Measurements from ENCODE around the gene DLX4. TPM values are rescaled to one million over a fixed set of nuclear protein-coding genes. Genes with fewer than 3 reads are reported as not detected.

DLX4 gene
- total RNA-seq, 1 experiment from 2014 or later, result 2.5 TPM

DNA sequence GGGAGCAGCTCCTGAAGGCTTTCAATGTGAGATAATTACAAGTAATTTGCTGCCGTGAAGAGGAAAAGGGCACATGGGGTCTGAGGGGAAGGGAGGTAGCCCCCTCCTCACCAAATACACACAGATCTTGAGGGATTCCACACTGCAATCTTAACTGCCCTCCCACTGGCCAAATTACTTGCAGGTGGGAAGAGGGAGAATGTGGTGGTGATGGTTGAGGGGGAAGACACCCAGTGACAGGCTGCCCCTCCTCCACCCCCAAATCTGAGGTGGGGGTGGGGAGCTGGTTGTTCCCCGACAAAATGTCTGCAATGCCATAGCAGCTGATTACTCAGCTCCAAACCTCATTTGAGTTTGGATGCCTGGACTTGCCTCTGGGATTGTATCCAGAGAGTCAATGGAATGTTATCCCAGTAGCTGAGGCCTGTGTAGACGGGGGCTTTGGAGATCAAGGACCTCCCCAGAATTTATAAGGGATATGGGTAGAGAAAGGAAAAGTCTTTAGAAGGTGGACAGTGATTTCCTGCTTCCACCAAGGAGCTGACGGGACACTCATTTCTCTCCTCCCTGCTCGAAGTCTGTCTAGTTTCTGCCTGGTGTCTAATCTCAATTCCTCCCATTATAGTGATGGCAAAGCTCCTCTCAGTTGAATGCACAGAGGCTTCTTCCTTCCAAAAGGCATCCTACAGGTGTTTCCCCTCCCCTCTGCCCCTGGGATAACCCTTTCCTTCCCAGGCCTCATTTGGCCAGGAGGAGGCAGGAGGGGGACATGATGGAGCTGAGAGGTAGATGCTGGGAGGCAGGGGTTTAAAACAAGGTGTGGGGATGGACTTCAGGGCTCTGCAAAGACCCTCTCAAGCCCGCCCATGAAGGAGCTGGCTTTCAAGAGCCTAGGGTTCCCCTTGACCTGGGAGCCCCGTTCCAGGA, 8.7 kb downstream of the DLX4 start:
- no peaks in the 10 kb centered on the region; a peak in 1 of 7 replicates for H3K36me3 Mint-ChIP-seq (ENCODE audit: insufficient read depth in 1 of 3, low read depth in 3 of 3)
- Histone ChIP-seq H3K27me3 (ENCODE audit: insufficient read depth, low read length) (peaks cover 33% of the 10 kb centered on the region), H3K23me2 (ENCODE audit: insufficient read length, low read depth, low read length, poor library complexity, severe bottlenecking) (no peaks in the 10 kb centered on the region), H3K9me3 (ENCODE audit: control insufficient read depth, low read depth, low read length) (no peaks in the 10 kb centered on the region), H3K27ac (ENCODE audit: insufficient read length, low read depth, low read length) (no peak overlapping the region), H4K8ac (replicated peaks; ENCODE audit: insufficient read length, low read depth, low read length) (no peak overlapping the region), H3K14ac (ENCODE audit: insufficient read depth, low read length) (no peak overlapping the region), H4K5ac (ENCODE audit: insufficient read length, low read depth, low read length) (no peak overlapping the region), H3K4ac (ENCODE audit: low read depth, low read length) (no peak overlapping the region), H2BK5ac (ENCODE audit: insufficient read length, low read length) (no peak overlapping the region), H3K23ac (ENCODE audit: insufficient read length, low read depth, low read length) (no peak overlapping the region), H3K9ac (ENCODE audit: extremely low read depth, insufficient read length, low read length) (no peak overlapping the region), H2AK5ac (ENCODE audit: insufficient read length, low read length) (no peak overlapping the region), H3K56ac (ENCODE audit: insufficient read length, low read depth, low read length) (no peak overlapping the region), H2BK120ac (ENCODE audit: low read depth, low read length, poor library complexity, severe bottlenecking) (no peak overlapping the region), H3T11ph (ENCODE audit: low read length) (no peak overlapping the region), H3K4me1 (ENCODE audit: insufficient read depth, low read length) (peaks cover 3% of the 10 kb centered on the region), H2BK15ac (ENCODE audit: low read depth, low read length) (no peak overlapping the region), H2BK20ac (ENCODE audit: low read depth, low read length, poor library complexity, severe bottlenecking) (no peak overlapping the region), H4K20me1 (ENCODE audit: control insufficient read depth, insufficient read depth, insufficient read length) (no peaks in the 10 kb centered on the region), H3K4me2 (ENCODE audit: insufficient read depth, insufficient read length, low read length) (no peak overlapping the region), H3K79me1 (ENCODE audit: insufficient read depth, low read depth, low read length, poor library complexity, severe bottlenecking) (no peaks in the 10 kb centered on the region), H3K18ac (ENCODE audit: insufficient read length, low read depth, low read length) (no peak overlapping the region), H2AFZ (ENCODE audit: low read length) (no peak overlapping the region), H3K79me2 (ENCODE audit: insufficient read depth, low read length) (no peaks in the 10 kb centered on the region), H4K91ac (ENCODE audit: insufficient read length, low read depth, low read length) (no peak overlapping the region), H2BK12ac (ENCODE audit: insufficient read length, low read depth, low read length) (no peak overlapping the region)
- no peak overlapping the region; a peak in 1 of 7 replicates for H3K27ac Mint-ChIP-seq
- TF ChIP-seq, protein P1, sequence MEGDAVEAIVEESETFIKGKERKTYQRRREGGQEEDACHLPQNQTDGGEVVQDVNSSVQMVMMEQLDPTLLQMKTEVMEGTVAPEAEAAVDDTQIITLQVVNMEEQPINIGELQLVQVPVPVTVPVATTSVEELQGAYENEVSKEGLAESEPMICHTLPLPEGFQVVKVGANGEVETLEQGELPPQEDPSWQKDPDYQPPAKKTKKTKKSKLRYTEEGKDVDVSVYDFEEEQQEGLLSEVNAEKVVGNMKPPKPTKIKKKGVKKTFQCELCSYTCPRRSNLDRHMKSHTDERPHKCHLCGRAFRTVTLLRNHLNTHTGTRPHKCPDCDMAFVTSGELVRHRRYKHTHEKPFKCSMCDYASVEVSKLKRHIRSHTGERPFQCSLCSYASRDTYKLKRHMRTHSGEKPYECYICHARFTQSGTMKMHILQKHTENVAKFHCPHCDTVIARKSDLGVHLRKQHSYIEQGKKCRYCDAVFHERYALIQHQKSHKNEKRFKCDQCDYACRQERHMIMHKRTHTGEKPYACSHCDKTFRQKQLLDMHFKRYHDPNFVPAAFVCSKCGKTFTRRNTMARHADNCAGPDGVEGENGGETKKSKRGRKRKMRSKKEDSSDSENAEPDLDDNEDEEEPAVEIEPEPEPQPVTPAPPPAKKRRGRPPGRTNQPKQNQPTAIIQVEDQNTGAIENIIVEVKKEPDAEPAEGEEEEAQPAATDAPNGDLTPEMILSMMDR (conservative IDR thresholded peaks at IDR 0.05), result peak; percentile 43; the same call in 2 of the 3 replicates
- peak; percentile 64 for DNase-seq
- peaks cover 40 to 75% of the 10 kb centered on the region in 2 experiments for H3K4me1 Mint-ChIP-seq
- H3K4me3 Mint-ChIP-seq, result no peak overlapping the region
- peaks cover 100% of the 10 kb centered on the region for H3K27me3 Mint-ChIP-seq (ENCODE audit: low read depth)
- H3K9me3 Mint-ChIP-seq, result no peaks in the 10 kb centered on the region; a peak in 1 of 5 replicates
- no CpG with 5 or more reads among the region's 7 CpGs for WGBS (ENCODE audit: extremely low coverage, insufficient read length, low lambda C conversion rate)

Measured in H9 (cell line).